Measurements from ENCODE around the gene ILK. TPM values are rescaled to one million over a fixed set of nuclear protein-coding genes. Genes with fewer than 3 reads are reported as not detected.

ILK gene
- 100 to 1,000 TPM; 144 to 159 (median 154) TPM for polyA plus RNA-seq (ENCODE audit: insufficient read depth in 1 of 5, insufficient read length in 5 of 5, low replicate concordance in 1 of 5)
- long read RNA-seq, donor 1, transcript ILK-201 (13 exons, 1,802 nt), result minor isoform, 11 of 326 reads
- long read RNA-seq, donor 1, transcript ILK-203 (13 exons, 1,692 nt), result major isoform, 45 of 326 reads
- long read RNA-seq, donor 1, partial matches to known transcripts, result 259 of 326 reads
- long read RNA-seq, donor 1, other reads (novel, unspliced or antisense), result 6 of 326 reads
- long read RNA-seq, donor 2, transcript ILK-202 (12 exons, 2,074 nt), result minor isoform, 6 of 37 reads
- long read RNA-seq, donor 2, transcript ILK-201 (13 exons, 1,802 nt), result minor isoform, 6 of 37 reads
- long read RNA-seq, donor 2, transcript ILK-203 (13 exons, 1,692 nt), result major isoform, 25 of 37 reads
- long read RNA-seq, donor 2, partial matches to known transcripts, result 0 of 37 reads
- long read RNA-seq, donor 2, other reads (novel, unspliced or antisense), result 0 of 37 reads
- long read RNA-seq, donor 3, transcript ILK-202 (12 exons, 2,074 nt), result minor isoform, 6 of 39 reads
- long read RNA-seq, donor 3, transcript ILK-203 (13 exons, 1,692 nt), result major isoform, 21 of 39 reads
- long read RNA-seq, donor 3, partial matches to known transcripts, result 5 of 39 reads
- long read RNA-seq, donor 3, other reads (novel, unspliced or antisense), result 5 of 39 reads
- long read RNA-seq, donor 4, transcript ILK-203 (13 exons, 1,692 nt), result major isoform, 19 of 44 reads
- long read RNA-seq, donor 4, transcript ILK-201 (13 exons, 1,802 nt), result minor isoform, 9 of 44 reads
- long read RNA-seq, donor 4, partial matches to known transcripts, result 15 of 44 reads
- long read RNA-seq, donor 4, other reads (novel, unspliced or antisense), result 0 of 44 reads
- long read RNA-seq, donor 5, transcript ILK-203 (13 exons, 1,692 nt), result major isoform, 31 of 92 reads
- long read RNA-seq, donor 5, transcript ILK-202 (12 exons, 2,074 nt), result minor isoform, 6 of 92 reads
- long read RNA-seq, donor 5, transcript ILK-201 (13 exons, 1,802 nt), result minor isoform, 12 of 92 reads
- long read RNA-seq, donor 5, partial matches to known transcripts, result 33 of 92 reads
- long read RNA-seq, donor 5, other reads (novel, unspliced or antisense), result 7 of 92 reads
- long read RNA-seq, donor 6, transcript ILK-203 (13 exons, 1,692 nt), result major isoform, 29 of 82 reads
- long read RNA-seq, donor 6, transcript ILK-201 (13 exons, 1,802 nt), result minor isoform, 10 of 82 reads
- long read RNA-seq, donor 6, transcript ILK-202 (12 exons, 2,074 nt), result minor isoform, 7 of 82 reads
- long read RNA-seq, donor 6, partial matches to known transcripts, result 35 of 82 reads
- long read RNA-seq, donor 6, other reads (novel, unspliced or antisense), result 0 of 82 reads
- long read RNA-seq, donor 7, transcript ILK-202 (12 exons, 2,074 nt), result minor isoform, 6 of 58 reads
- long read RNA-seq, donor 7, transcript ILK-203 (13 exons, 1,692 nt), result major isoform, 35 of 58 reads
- long read RNA-seq, donor 7, transcript ILK-201 (13 exons, 1,802 nt), result minor isoform, 11 of 58 reads
- long read RNA-seq, donor 7, partial matches to known transcripts, result 5 of 58 reads
- long read RNA-seq, donor 7, other reads (novel, unspliced or antisense), result 0 of 58 reads
- long read RNA-seq, donor 8, transcript ILK-201 (13 exons, 1,802 nt), result minor isoform, 5 of 25 reads
- long read RNA-seq, donor 8, transcript ILK-203 (13 exons, 1,692 nt), result major isoform, 10 of 25 reads
- long read RNA-seq, donor 8, partial matches to known transcripts, result 8 of 25 reads
- long read RNA-seq, donor 8, other reads (novel, unspliced or antisense), result 0 of 25 reads

DNA sequence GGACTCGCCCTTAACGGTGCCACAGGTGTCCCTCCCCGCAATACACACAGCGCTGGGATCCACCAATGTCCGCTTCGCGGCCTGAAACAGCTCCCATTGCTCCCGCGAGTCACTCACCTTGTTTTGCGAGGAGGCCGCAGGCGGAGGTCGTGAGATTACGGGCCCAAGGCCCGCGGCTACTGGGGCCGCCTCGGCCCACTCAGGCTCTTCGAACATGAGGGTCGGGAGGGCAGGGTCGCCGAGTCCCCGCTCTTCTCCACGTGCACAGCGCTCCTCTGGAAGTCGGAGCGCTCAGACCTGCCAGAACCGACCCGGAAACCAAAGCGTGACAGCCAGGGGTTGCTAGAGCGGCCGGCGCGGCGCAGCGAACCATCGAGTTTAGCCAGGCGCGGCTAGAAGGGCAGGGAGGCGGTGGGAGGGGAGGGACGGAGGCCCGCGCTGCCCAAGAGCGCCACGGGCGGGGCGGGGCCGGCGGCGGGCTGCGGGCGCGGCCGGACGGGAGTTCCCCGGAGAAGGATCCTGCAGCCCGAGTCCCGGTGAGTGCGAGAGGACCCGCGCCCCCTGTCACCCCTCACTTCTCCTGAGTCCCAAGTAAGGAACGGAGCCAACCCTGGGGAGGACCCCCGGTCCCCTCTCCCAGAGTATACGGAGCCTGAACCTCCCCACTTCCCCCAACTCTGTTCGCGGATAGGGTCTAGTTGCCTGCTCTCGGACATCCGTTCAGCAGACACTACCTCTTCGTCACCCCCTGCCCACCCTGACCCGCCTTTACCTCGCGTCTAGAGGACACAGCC lies at the start of gene ILK, which contains the start of gene RRP8:
TSS of gene ILK (plus strand) at position 488 of the 794 bp plus-strand sequence. CDS start 498 bp downstream, outside the sequence.
TSS of gene RRP8 (minus strand) at position 330 of the 794 bp plus-strand sequence. CDS start at position 216, 114 bp downstream.
- DNase-seq, result peak; percentile 87 to 90

DNA sequence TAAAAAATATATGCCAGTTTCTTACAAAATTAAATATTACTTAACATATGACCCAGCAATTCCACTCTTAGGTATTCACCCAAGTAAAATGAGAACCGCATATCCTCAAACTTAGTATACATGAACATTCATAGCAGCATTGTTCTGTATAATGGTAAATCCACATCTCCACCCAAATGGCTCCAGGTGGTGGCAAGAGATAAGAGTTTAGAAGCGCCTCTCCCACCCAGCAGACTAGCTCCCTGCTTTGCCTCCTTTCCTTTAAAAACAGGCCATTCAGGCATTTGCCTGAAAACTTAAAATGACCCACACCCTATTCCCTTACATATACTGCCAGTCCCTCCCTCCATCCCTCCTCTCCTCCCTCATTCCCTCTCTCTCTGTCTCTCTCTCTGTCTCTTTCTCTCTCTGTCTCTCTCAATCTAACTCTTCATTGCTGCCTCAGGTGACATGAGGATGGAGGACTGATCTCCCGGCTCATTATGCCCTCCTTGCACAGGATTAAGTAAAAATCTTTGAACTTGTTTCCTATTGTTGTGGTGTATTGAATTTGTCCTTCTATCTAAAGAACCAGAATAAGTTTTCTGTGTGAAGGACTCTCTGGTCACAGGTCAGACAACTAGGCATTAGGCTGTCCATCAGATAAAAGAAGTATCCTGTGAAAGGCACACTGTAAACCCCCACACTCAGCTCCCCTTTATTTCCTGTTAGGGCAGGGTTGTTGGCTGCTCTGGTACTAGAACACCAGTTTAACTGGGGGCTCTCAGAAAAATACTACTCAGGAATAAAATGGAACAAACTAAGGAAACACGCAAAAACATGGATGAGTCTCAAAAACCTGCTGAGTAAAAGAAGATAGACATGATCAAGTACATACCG lies 48.5 kb upstream of the ILK start:
- no peak for DNase-seq

DNA sequence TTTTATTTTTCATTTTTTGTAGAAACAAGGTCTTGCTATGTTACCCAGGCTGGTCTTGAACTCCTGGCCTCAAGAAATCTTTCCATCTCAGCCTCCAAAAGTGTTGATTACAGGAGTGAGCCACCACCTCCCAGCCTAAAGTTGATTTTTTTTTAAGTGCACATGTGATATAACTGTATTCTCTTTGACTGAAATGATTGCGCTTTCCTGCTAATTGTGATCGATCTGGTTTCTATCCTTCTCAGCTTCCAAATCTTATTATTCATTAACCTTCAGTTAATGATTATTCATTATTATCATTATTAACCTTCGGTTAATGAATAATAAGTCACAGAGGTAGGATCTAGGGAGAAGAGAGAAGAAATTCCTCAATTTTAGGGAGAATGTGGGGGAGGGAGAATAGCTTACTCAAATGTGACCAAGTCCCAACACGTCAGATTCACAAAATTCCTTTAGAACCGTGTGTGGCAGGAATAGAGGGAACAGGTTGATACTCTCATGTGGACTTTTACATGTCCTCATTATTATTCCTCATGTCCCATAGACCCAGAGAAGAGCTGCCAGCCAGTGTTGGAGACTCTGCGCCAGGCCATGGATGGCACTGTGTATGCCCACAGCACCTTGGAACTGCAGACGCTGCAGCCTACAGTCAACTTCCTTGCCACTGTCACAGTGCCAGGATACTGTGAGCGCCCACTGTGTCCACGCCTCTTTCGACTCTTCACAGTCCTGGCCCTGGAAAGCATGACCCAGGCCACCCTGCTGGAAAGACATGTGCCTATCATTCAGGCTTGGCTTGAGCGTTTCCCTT lies 47.2 kb upstream of the ILK start:
- no peak for DNase-seq

DNA sequence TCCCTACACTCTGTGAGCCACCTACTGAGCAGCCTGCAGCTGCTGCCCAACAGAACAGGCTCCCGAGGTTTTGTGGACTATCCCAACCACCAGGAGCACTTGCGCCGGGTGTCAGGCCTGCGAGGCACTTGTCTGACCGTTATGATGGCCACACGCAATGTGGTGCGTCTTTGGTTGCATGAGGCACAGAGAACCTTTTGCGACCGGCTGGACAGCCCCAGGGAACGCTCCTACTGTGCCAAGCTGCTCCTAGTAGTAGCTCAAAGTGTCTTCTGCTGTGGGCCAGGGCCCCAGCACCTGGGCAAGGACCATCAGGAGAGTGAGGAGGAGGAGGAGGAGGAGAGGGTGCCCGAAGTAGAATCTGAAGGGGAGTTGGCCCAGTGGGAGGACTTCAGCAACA lies 46.5 kb upstream of the ILK start:
- no peak for DNase-seq

DNA sequence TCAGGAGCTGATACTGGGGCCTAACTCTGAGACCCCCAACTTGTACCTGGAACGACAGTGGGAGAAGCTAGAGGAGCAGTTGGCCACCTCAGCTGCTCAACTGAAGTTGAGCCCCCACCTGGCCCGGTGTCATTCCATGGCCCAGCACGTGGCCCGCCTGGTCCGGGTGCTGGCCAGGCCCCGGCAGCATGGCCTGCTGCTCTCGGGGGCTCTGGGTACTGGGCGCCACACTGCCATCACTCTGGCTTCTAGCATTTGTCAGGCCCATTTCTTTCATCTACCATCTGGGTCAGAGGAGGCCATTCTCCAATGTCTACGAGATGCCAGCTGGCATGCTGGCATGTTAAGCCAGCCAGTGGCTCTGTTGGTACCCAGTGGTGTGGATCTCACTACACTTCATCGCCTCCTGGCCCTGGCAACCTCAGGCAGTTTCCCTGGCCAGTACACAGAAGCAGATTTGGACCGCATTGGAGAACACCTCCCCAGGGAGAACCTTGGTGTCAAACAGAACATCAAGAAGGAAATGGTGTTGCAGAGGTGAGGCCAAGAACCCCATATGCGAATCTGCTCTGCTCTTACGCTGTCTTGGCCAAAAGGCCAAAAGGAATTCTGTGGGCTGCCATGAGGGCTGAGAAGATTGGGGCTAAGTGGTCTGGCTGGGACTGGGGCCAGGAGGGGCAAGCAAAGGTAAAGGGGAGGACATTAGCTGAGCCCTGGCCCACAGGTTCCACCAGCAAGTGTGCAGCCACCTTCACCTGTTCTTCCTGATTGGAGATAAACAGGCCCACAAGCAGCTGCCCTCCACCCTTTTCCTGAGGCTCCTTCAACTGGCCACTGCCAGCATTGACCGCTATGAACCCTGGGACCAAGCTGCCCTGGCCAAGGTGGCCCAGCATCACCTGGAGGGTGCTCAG lies 45.6 kb upstream of the ILK start:
- DNase-seq, result no peak

DNA sequence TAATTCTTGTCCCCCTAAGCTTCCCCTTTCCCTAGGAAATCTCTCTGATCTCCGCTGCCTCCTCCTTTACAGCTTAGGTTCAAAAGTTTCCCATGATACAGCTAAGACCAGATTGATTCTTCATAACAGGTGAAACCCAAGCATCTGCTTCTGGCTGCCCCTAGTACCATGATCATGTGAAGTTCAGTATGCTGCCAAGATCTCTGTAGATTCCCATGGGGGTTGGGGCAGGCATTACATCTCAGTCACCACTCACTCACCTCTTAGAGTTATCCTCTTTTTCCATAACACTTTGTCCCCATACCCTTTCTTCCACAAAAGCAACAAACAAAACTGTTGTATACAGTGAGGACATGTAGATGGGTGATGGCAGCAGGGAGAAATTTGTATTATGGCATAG lies 44.2 kb upstream of the ILK start:
- no peak for DNase-seq

DNA sequence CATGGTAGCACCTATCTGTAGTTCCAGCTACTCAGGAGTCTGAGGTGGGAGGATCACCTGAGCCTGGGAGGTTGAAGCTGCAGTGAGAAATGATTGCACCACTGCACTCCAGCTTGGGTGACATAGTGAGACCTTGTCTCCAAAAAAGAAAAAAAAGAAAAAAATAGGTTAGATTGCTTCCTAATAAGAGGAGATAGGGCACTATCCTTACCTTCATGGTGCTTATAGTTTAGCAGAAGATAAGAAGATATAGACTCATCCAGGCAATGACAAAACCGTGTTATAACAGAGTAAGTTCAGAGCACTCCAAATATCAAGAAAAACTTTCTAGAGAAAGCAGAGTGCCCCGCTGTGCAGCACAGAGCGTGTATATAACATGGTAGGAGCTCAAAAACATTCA lies 42.3 kb upstream of the ILK start:
- DNase-seq, result no peak

DNA sequence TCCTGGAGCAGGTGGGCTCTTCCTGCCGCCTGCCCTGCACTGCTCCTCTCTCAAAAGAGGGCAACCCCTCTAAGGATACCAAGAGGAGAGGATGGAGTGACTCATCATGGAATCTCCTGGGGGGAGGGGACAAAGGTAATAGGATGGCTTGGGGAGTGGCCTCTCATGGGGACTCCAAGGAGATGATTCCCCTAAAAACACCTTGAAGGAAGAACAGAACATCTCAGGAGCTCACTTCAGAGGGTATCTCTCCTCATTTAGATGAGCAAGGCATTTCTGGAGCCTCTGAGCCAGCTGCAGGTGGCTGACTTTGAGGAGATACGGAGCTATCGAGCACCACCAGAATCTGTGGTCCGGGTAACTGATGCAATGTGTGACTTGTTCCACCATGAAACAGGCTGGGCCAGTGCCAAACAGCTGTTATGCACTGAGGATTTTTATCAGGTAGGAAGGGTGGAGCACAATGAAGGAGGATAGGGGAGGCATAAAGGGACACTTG lies 40.4 kb upstream of the ILK start:
- no peak for DNase-seq

DNA sequence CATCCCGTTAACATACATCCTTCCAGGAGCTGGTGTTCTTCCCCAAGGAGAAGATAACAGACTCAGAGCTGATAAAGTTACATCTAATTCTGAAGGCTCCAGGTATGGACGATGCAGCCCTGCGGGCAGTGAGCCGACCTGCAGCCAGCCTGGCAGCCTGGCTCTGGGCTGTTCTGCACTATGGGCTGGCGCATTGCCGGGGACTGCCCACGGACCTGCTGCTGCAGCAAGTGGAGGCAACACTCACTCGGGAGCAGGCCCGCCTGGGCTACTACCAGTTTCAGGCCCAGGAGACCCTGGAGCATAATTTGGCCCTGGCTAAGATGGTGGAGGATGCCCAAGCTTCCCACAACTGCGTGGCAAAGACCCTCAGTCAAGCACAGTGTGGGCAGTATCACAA lies 39.9 kb upstream of the ILK start:
- DNase-seq, result no peak

DNA sequence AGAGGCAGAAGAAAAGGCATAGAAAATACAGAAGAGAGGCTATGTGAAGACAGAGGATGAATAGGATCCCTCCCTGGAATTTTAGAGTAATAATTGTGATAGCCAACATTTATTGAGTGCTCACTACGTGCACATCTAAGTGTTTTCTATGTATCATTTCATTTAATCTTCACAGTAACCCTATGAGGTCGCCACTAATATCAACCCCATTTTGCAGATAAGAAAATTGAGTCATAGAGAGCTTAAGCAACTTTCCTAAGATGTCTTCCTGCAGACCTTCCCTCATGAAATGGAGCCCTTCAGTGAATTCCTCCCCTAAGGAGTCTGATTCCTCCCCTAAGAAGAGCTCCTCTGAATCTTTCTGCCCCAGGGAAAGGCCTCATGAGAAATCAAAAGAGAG lies 38.2 kb upstream of the ILK start:
- DNase-seq, result no peak

DNA sequence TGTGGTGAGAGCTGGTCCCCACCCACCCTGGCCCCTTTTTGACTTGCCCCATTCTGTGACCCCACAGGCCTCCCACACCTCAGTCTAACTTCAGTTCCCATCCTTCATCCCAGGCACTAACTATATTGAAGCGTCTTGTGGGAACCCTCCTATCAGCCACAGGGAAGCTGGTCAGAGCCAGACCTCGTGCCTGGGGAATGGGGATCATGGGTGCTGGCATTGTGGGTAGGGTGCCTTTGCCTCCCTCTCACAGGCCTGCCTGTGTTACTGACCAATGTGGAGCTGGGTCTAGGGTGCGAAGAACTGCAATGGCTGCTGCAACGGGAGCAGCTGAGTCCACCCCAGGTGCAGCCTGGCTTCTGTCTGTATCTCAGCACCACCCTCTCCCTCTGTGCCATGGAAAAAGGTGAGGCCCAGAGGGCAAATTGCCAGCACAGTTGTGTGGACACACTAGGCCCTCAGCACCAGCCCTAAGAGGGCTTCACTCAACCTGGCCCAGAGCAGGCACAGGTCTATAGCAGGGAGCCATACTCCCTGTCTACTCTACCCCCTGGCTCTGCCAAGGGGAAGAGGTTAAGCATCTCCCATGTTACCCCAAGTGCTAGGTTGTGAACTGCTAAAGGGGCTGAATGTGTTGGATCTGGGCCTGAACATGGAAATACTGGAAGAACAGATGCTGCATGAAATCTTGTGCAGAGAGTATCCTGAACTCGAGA lies 37.4 kb upstream of the ILK start:
- no peak for DNase-seq

DNA sequence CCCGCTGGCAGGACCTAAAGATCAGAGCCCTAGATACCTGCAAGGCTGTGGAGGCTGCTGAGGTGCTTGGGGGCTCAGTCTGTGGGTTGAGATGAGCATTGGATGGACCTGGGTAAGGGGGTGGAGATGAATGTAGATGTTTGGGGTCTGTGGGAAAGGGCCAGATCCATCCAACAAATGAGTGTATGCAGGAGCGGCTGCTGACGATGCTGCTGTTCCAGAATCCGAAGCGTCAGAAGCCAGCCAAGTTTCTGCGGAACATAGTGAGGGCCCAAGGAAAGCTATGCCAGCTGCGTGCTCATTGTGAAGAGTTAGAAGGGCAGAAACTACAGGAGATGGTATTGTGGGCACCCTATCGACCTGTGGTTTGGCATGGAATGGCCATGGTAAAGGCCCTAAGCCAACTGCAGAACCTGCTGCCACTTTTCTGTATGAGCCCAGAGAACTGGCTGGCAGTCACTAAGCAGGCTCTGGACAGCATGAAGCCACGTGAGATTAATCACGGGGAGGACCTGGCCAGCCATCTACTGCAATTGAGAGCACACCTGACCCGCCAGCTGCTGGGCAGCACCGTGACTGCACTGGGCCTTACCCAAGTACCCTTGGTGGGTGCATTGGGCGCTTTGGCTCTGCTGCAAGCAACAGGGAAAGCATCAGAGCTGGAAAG lies 36.7 kb upstream of the ILK start:
- no peak for DNase-seq

DNA sequence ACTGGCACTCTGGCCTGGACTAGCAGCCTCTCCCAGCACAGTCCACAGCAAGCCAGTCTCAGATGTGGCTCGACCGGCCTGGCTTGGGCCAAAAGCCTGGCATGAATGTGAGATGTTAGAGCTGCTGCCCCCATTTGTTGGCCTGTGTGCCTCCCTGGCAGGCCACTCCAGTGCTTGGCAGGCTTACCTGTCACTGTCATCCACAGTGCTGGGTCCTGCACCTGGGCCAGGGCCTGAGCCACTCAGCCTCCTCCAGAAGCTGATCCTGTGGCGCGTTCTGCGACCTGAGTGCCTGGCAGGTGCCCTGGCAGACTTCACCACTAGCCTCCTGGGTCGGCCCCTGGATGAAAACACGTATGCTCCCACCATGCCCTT lies 36.2 kb upstream of the ILK start:
- no peak for DNase-seq

DNA sequence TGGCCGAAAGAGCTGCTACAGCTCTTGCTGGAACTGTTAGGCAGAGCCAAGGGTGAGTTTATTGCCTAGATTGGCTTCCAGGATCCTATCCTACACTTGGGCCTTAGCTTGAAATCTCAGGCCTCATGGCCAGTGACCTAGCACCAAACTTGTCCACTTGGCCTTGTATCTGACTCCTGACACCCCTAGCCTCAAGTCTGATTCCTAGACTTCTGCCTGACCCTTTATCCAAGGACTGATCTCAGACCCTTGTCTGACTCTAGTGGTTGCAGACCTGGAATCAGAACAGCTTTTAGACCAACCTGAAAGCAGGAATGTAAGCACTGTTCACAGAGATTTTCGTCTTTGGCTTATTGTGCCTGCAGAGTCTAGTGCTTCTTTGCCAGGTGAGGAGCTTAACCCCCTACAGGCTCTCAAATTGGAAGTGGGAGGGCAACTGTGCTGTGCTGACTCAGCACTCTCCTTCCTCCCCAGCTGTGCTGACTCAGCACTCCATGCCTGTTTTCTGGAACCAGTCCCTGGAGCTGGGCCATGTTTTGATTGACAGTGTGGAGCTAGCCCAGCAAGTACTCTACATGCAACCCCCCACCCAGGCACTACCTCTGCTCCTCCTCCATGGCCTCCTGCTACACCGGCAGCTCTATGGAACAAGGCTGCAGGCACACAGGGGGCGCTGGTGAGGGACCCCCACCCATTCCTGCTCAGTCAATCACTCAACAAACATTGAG lies 35.2 kb upstream of the ILK start:
- DNase-seq, result peak; percentile 78 to 80

DNA sequence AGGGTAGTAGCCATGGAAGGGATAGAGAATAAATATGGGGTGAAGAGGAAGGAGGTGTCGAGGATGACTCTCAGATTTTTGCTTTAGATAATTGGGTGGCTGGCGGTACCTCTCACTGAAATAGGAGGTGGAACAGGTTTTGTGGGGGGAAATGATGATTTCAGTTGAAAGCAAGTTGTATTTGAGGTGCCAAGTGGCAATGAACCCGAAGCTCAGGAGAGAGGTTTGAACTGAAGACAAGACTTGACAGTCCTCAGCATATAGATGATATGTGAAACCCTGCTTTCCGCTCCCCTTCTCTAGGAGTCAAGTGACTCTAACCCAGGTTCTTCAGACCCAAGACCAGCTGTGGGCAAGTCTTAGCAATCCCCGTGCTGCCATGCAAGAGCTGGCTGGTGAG lies 33.9 kb upstream of the ILK start:
- no peak for DNase-seq

Measured in right lung (tissue), 10 donors.